Smooth muscle cell (in vitro differentiated cells): ENCODE data around the gene SSTR4. TPM values are rescaled to one million over a fixed set of nuclear protein-coding genes. Genes with fewer than 3 reads are reported as not detected.

Source experiments
- DNase-seq: peaks from one replicate; lab custom pipeline; 2025; ENCODE audit not compliant: unreplicated experiment; lab: John Stamatoyannopoulos, UW
- H2AFZ ChIP-seq: fragments of 200-600 bp; sonication (generic); 2 replicates; pipeline ENCODE4 v1.6.0; 2016; ENCODE audit warnings: antibody characterized with exemption, low read depth, mild to moderate bottlenecking
- H3F3A ChIP-seq: fragments of 200-600 bp; sonication (generic); 2 replicates; pipeline ENCODE4 v1.6.0; 2017; ENCODE audit warnings: antibody characterized with exemption, low read depth
- H3K27ac ChIP-seq: fragments of 200-600 bp; sonication (generic); 2 replicates; pipeline ENCODE4 v1.5.1; 2016; ENCODE audit warnings: low read depth, mild to moderate bottlenecking
- H3K27me3 ChIP-seq: fragments of 200-600 bp; sonication (generic); 2 replicates; pipeline ENCODE4 v1.6.1; 2016; ENCODE audit warnings: low read depth, mild to moderate bottlenecking
- H3K36me3 ChIP-seq: fragments of 200-600 bp; sonication (generic); 2 replicates; pipeline ENCODE4 v1.5.1; 2016; ENCODE audit warnings: low read depth
- H3K4me1 ChIP-seq: fragments of 200-600 bp; sonication (generic); 2 replicates; pipeline ENCODE4 v1.5.1; 2016; ENCODE audit warnings: low read depth
- H3K4me2 ChIP-seq: fragments of 200-600 bp; sonication (generic); 2 replicates; pipeline ENCODE4 v1.6.0; 2016; ENCODE audit warnings: mild to moderate bottlenecking
- H3K4me3 ChIP-seq: fragments of 200-600 bp; sonication (generic); 2 replicates; pipeline ENCODE4 v1.5.1; 2016; ENCODE audit warnings: mild to moderate bottlenecking
- H3K79me2 ChIP-seq: fragments of 200-600 bp; sonication (generic); 2 replicates; pipeline ENCODE4 v1.6.0; 2016; ENCODE audit warnings: low read depth, mild to moderate bottlenecking
- H3K9ac ChIP-seq: fragments of 200-600 bp; sonication (generic); 2 replicates; pipeline ENCODE4 v1.6.0; 2016; ENCODE audit warnings: low read depth
- H3K9me3 ChIP-seq: fragments of 200-600 bp; sonication (generic); replicated peaks from 2 replicates; pipeline ENCODE4 v1.5.1; 2016; ENCODE audit warnings: low read depth
- H4K20me1 ChIP-seq: fragments of 200-600 bp; sonication (generic); 2 replicates; pipeline ENCODE4 v1.6.0; 2016; ENCODE audit warnings: low read depth
- WGBS: methylation state at CpG from one replicate; pipeline ENCODE4 v1.1.7; 2016; ENCODE audit warnings: low lambda C conversion rate; 5-methylcytosine and 5-hydroxymethylcytosine counted together
- polyA plus RNA-seq: library from polyadenylated mRNA; unstranded; fragments of >200 nt; fragmentation: Nextera tagmentation; extraction: Ambion mirVana; gene quantifications from 2 replicates; pipeline ENCODE4 v1.2.1, GENCODE V29; 2016
- total RNA-seq: library from RNA; depleted of rRNA; stranded (reverse); fragments of >200 nt; gene quantifications from 2 replicates; pipeline ENCODE4 v1.2.3, GENCODE V29; 2014
- TF ChIP-seq, protein P1 (sequence below): fragments of 200-600 bp; sonication (generic); IDR thresholded peaks from 2 replicates; pipeline ENCODE4 v1.5.1; 2017; ENCODE audit warnings: borderline replicate concordance, mild to moderate bottlenecking, antibody characterized with exemption; ENCODE audit not compliant: insufficient read depth, poor library complexity, severe bottlenecking

Gene SSTR4
- total and polyA plus RNA-seq, 2 experiments from 2014 or later, result not detected

DNA sequence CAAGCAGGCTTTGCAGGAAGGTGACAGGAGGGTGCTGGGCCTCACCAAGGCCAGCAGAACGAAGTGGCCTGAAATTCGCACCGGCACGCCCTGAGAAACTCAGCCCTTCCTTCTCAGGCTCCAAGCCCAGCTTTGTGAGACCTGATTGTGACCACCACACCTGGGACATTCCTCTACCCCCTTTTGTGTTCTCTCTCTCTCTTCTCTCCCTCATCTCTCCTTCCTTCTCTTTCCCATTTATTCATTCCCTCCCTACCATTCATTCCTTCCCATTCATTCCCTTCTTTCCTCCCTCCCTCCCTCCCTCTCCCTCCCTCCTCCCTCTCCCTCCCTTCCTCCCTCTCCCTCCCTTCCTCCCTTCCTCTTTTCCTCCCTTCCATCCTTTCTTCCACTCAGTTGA, 42.2 kb downstream of the SSTR4 start:
- TF ChIP-seq, protein P1, sequence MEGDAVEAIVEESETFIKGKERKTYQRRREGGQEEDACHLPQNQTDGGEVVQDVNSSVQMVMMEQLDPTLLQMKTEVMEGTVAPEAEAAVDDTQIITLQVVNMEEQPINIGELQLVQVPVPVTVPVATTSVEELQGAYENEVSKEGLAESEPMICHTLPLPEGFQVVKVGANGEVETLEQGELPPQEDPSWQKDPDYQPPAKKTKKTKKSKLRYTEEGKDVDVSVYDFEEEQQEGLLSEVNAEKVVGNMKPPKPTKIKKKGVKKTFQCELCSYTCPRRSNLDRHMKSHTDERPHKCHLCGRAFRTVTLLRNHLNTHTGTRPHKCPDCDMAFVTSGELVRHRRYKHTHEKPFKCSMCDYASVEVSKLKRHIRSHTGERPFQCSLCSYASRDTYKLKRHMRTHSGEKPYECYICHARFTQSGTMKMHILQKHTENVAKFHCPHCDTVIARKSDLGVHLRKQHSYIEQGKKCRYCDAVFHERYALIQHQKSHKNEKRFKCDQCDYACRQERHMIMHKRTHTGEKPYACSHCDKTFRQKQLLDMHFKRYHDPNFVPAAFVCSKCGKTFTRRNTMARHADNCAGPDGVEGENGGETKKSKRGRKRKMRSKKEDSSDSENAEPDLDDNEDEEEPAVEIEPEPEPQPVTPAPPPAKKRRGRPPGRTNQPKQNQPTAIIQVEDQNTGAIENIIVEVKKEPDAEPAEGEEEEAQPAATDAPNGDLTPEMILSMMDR, result no peak
- DNase-seq, result no peak
- H3F3A ChIP-seq, result no peaks in the 10 kb centered on the region
- H3K27me3 ChIP-seq, result no peaks in the 10 kb centered on the region
- no peak overlapping the region for H3K4me2 ChIP-seq
- H2AFZ ChIP-seq, result no peak overlapping the region
- no peaks in the 10 kb centered on the region for H4K20me1 ChIP-seq
- no peaks in the 10 kb centered on the region for H3K9me3 ChIP-seq
- H3K9ac ChIP-seq, result no peak overlapping the region
- H3K27ac ChIP-seq, result no peak overlapping the region
- 86% methylated on average over 4 of the region's 4 CpGs for WGBS
- H3K79me2 ChIP-seq, result no peaks in the 10 kb centered on the region
- H3K36me3 ChIP-seq, result no peaks in the 10 kb centered on the region
- no peak overlapping the region for H3K4me3 ChIP-seq
- no peaks in the 10 kb centered on the region for H3K4me1 ChIP-seq

DNA sequence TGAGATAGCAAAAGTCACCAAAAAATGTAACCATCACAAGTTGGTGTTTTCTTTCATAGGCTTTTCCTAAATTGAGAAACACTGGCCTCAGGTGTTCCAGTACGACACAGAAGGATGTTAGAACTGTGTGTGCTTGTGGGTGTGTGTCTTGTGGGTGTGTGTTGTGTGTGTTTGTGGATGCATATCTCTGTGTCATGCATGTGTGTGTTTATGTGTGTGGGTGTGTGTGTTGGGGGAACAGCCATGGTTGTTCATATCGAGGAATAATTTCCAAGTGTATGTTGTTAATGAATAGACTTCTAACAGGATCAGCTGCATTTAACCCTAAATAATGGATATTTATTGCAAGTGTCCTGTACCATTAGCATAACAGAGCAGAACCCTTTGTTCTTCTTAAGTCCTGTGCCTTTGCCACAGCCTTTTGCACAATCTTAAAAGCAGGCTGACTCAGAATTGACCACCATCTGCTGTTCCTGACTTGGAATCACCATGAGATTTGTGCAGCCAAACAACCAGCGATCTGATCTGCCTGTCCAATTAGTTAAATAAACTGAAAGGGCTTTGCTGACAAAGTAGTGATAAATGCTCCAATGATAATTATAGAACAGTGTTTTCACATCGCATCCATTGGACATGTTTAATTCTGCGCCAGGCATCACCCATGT, 43.4 kb downstream of the SSTR4 start:
- Histone ChIP-seq H3K79me2 (no peaks in the 10 kb centered on the region), H3K36me3 (no peaks in the 10 kb centered on the region), H4K20me1 (no peaks in the 10 kb centered on the region), H3K4me1 (no peaks in the 10 kb centered on the region), H3K9me3 (no peaks in the 10 kb centered on the region), H3K9ac (no peak overlapping the region), H2AFZ (no peak overlapping the region), H3K4me2 (no peak overlapping the region), H3K27me3 (no peaks in the 10 kb centered on the region), H3K27ac (no peak overlapping the region), H3K4me3 (no peak overlapping the region), H3F3A (no peaks in the 10 kb centered on the region)
- DNase-seq, result no peak
- TF ChIP-seq, protein P1, result no peak
- 76% methylated on average over 5 of the region's 5 CpGs for WGBS

DNA sequence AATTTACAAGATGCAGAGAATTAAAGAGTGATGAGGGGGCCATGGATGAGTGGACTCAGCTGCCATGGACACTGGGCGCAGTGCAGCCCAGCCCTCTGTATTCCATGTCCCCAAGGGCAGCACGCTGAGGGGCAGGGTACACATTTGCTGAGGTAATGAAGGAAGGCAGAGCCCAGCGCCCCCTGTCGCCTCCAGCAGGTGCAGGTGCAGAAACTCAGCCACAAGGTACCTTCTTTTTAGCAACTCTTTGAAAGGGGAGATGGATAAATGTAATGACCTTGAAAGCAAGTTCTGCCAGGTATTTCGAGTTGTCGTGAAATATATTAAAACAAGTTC, 43.9 kb downstream of the SSTR4 start:
- Histone ChIP-seq H3K9me3 (no peaks in the 10 kb centered on the region), H3K9ac (no peak overlapping the region), H3F3A (no peaks in the 10 kb centered on the region), H3K27me3 (no peaks in the 10 kb centered on the region), H2AFZ (no peak overlapping the region), H3K79me2 (no peaks in the 10 kb centered on the region), H3K36me3 (no peaks in the 10 kb centered on the region), H4K20me1 (no peaks in the 10 kb centered on the region), H3K4me3 (no peak overlapping the region), H3K4me2 (no peak overlapping the region), H3K4me1 (no peaks in the 10 kb centered on the region), H3K27ac (no peak overlapping the region)
- TF ChIP-seq, protein P1, result peak; percentile 23
- 30% methylated on average over 6 of the region's 6 CpGs for WGBS
- no peak for DNase-seq

DNA sequence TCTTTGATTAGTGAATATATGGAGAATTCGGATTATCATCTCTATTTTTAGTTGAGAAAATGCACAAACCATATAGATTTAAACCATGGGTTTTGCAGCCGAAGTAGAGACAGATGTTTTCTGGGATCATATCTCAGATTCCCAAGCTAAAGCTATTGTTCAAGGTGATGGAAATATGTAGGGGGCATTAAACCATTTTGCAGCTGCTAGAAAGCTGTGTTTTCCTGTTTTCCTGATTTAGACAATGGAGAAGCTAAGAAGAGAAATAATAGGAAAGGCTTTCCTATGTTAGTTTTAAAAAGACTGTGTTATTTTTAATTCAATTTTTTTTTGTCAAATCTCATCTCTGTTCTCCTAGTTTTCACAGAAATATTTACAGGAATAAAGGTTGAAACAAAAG, 44.8 kb downstream of the SSTR4 start:
- Histone ChIP-seq H3K79me2 (no peaks in the 10 kb centered on the region), H3K27ac (no peak overlapping the region), H2AFZ (no peak overlapping the region), H3K9ac (no peak overlapping the region), H3K27me3 (no peaks in the 10 kb centered on the region), H4K20me1 (no peaks in the 10 kb centered on the region), H3K4me1 (no peaks in the 10 kb centered on the region), H3K4me2 (no peak overlapping the region), H3F3A (no peaks in the 10 kb centered on the region), H3K9me3 (no peaks in the 10 kb centered on the region), H3K36me3 (no peaks in the 10 kb centered on the region), H3K4me3 (no peak overlapping the region)
- WGBS, result 89% methylated on average over 2 of the region's 2 CpGs
- no peak for DNase-seq
- TF ChIP-seq, protein P1, result no peak
